A673 (cell line): ENCODE data around the gene FGFR3. TPM values are rescaled to one million over a fixed set of nuclear protein-coding genes. Genes with fewer than 3 reads are reported as not detected.

Experiments used
- BruUV-seq: library from RNA; stranded (reverse); fragments of 400-500 nt; replicated peaks from 2 replicates; lab custom pipeline; 2021; lab: Mats Ljungman, UMichigan
- CTCF ChIA-PET: fragments of 300-600 bp; sonication (Branson Sonifier 250); formaldehyde crosslinking; loops from one replicate; lab custom pipeline; 2022; ENCODE audit warnings: antibody characterized with exemption; lab: Charles Lee
- POLR2A ChIA-PET: fragments of 300-600 bp; sonication (Branson Sonifier 250); formaldehyde crosslinking; loops from one replicate; lab custom pipeline; 2022; ENCODE audit warnings: antibody characterized with exemption; ENCODE audit not compliant: low non-redundant PET; lab: Charles Lee
- DNase-seq: peaks from one replicate; pipeline ENCODE4 v3.0.0-alpha.2; 2015; ENCODE audit warnings: low spot score
- H3K27ac ChIP-seq: fragments of 200-600 bp; sonication (generic); 2 replicates; pipeline ENCODE4 v1.5.1; 2016; ENCODE audit warnings: mixed run types, low read depth, mild to moderate bottlenecking, mixed read lengths, antibody characterized with exemption, low read length; ENCODE audit not compliant: poor library complexity, severe bottlenecking
- H3K27me3 ChIP-seq: fragments of 200-600 bp; sonication (generic); replicated peaks from 2 replicates; pipeline ENCODE4 v1.6.1; 2017; ENCODE audit warnings: mixed run types, low read depth, mild to moderate bottlenecking, mixed read lengths, antibody characterized with exemption, low read length; ENCODE audit not compliant: insufficient read depth, poor library complexity
- H3K36me3 ChIP-seq: fragments of 200-600 bp; sonication (generic); 2 replicates; pipeline ENCODE4 v1.6.1; 2016; ENCODE audit warnings: mixed run types, mild to moderate bottlenecking, mixed read lengths, antibody characterized with exemption, low read length; ENCODE audit not compliant: insufficient read depth, poor library complexity, severe bottlenecking
- H3K4me1 ChIP-seq: fragments of 200-600 bp; sonication (generic); 2 replicates; pipeline ENCODE4 v1.6.1; 2017; ENCODE audit warnings: mixed run types, mild to moderate bottlenecking, mixed read lengths, antibody characterized with exemption, low read length; ENCODE audit not compliant: insufficient read depth, poor library complexity, severe bottlenecking
- H3K4me3 ChIP-seq: fragments of 200-600 bp; sonication (generic); 2 replicates; pipeline ENCODE4 v1.5.1; 2016; ENCODE audit warnings: low read depth, mixed run types, mild to moderate bottlenecking, mixed read lengths, low read length; ENCODE audit not compliant: poor library complexity, severe bottlenecking
- H3K9me3 ChIP-seq: fragments of 200-600 bp; sonication (generic); 2 replicates; pipeline ENCODE4 v1.6.1; 2016; ENCODE audit warnings: mixed run types, low read depth, mild to moderate bottlenecking, mixed read lengths, antibody characterized with exemption, low read length; ENCODE audit not compliant: poor library complexity, severe bottlenecking
- EZH2 ChIP-seq: fragments of 200-600 bp; sonication (generic); IDR thresholded peaks from 2 replicates; pipeline ENCODE4 v1.6.1; 2017; ENCODE audit warnings: borderline replicate concordance, low read depth, mild to moderate bottlenecking, mixed read lengths, antibody characterized with exemption, low read length; ENCODE audit not compliant: poor library complexity, severe bottlenecking
- intact Hi-C: fragments of 100-400 bp; cut with micrococcal nuclease; formaldehyde crosslinking; loops from one replicate; pipeline ENCODE4 v1.10.0; 2022; ENCODE audit not compliant: unreplicated experiment
- total RNA-seq: library from RNA; stranded (reverse); gene quantifications from 2 replicates; pipeline ENCODE4 v1.2.3, GENCODE V29; 2021
- TF ChIP-seq, protein P1 (sequence below): fragments of 300-800, 200-600 bp; sonication (generic); conservative IDR thresholded peaks from 2 replicates; pipeline ENCODE4 v1.5.1; 2017; ENCODE audit warnings: low read depth, mild to moderate bottlenecking, antibody characterized with exemption, low read length, moderate library complexity, mixed read lengths

Gene FGFR3
- total RNA-seq, 1 experiment from 2014 or later = 5.5 TPM

DNA sequence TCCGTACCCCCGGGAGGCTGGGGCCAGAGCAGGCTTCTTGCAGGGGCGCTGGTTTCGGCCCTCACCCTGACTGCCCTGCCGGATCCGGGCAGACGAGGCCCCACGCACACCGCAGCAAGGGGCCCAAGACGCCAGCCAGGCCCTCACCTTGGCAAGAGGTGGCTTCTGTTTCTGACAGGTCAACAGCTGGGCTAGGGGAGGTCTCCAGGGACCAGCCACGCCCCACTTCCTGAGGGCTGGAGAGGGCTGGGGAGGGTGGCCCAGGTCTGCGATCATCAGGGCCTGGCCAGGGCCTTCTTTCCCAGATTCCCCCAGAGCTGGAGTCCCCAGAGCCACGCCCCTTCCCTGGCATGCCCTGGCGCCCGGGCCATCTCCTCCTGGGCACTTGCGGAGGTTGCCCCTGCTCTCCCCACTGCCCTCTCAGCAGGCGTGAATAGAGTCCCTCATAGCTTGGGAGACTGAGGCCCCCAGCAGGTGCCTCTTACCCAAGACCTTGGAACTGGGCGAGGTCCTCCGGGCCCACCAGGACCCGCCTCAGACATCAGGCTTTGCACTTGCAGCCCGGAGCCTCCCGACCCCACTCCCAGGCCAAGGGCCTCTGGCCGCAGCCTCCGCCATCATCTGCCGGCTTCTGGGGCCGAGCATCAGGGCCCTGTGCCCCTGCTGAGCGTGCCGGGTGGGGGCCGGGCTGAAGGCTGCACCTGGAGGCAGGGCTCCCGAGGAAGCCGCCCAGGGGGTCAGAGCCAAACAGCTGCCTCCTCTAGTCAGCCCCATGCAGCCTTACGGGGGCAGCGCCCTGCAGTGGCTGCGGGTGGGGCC lies 6.3 kb upstream of the FGFR3 start:
- POLR2A ChIA-PET = no interaction called here
- Histone ChIP-seq H3K27me3 (no peaks in the 10 kb centered on the region), H3K36me3 (no peaks in the 10 kb centered on the region), H3K9me3 (no peaks in the 10 kb centered on the region), H3K4me3 (no peak overlapping the region), H3K27ac (no peak overlapping the region), H3K4me1 (no peaks in the 10 kb centered on the region)
- CTCF ChIA-PET = no interaction called here
- no TSS peak for BruUV-seq
- DNase-seq = no peak
- intact Hi-C loops = no loop called here
- TF ChIP-seq EZH2 = no peak
- TF ChIP-seq, protein P1, sequence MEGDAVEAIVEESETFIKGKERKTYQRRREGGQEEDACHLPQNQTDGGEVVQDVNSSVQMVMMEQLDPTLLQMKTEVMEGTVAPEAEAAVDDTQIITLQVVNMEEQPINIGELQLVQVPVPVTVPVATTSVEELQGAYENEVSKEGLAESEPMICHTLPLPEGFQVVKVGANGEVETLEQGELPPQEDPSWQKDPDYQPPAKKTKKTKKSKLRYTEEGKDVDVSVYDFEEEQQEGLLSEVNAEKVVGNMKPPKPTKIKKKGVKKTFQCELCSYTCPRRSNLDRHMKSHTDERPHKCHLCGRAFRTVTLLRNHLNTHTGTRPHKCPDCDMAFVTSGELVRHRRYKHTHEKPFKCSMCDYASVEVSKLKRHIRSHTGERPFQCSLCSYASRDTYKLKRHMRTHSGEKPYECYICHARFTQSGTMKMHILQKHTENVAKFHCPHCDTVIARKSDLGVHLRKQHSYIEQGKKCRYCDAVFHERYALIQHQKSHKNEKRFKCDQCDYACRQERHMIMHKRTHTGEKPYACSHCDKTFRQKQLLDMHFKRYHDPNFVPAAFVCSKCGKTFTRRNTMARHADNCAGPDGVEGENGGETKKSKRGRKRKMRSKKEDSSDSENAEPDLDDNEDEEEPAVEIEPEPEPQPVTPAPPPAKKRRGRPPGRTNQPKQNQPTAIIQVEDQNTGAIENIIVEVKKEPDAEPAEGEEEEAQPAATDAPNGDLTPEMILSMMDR = no peak

DNA sequence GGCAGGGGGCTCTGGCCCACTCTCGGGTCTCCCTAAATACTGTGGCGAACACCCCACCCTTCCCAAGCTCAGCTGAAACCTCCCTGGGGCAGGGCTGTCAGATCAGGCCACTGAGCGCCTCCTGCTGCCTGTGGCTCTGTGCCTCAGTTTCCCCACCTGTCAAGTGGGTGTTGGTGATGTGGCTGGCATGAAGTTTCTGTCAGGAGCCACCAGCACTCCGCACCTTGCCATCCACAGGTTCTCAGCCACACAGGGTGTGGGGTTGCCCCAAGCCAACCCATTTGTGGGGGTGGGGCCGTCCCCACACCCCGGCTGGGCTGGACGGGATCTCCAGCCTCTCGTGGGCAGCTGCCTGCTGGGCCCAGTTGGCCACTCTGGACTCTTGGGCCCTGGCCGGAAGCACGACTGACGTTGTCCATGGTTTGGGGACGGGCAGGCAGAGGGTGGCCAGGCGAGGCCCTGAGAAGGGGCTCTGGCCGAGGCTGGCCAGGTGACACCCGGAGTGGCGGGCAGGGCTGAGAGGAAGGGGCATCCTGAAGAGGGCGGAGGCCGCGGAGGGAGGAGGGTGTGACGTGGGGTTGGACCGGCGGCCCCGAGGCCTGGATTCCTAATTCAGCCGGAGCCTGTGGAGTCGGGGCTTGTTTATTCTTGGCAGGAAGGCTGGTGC lies 5.5 kb upstream of the FGFR3 start:
- Histone ChIP-seq H3K36me3 (no peaks in the 10 kb centered on the region), H3K4me1 (no peaks in the 10 kb centered on the region), H3K27me3 (no peaks in the 10 kb centered on the region), H3K9me3 (no peaks in the 10 kb centered on the region), H3K4me3 (no peak overlapping the region), H3K27ac (no peak overlapping the region)
- DNase-seq = no peak
- POLR2A ChIA-PET = interaction anchor here (0.7 kb wide), 1 partner anchor 21 kb away, joined by 5 read pairs; no protein-coding TSS in a partner anchor
- BruUV-seq = no TSS peak
- intact Hi-C loops = no loop called here
- no peak for TF ChIP-seq EZH2
- TF ChIP-seq, protein P1 = no peak
- CTCF ChIA-PET = no interaction called here

DNA sequence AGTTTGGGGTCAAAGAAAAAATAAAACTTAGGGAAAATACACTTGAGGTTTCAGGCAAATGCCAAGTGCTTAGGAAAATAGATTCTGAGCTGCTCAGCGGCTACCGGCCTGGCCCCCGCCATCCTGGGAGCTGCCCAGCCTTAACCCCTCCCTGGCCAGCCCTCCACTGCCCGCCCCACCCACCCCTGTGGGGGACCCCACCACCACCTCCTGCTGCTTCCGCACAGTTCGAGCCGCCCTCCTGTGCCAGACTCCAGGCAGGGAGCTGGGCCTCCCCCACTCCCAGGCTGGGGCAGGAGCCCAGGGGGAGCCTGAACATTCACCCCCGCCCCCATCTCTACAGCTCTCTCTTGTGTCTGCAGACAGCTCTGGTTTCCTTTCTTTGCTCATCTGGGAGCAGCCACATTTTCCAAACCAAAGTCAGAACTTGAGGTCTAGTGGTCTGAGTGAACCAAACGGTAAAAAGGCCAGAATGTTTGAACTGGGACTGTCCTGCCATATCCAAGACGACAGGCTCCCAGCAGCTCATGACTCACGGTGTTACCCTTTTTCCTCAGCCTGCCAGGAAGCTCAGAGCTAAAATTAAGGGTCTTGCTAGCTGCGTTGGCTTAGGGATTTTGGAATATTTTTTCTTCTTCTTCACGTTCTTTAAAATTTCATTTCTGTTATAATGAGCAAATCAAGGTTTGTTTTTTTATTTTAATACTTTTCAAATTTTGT lies 4.7 kb upstream of the FGFR3 start:
- Histone ChIP-seq H3K27me3 (no peaks in the 10 kb centered on the region), H3K4me3 (no peak overlapping the region), H3K9me3 (no peaks in the 10 kb centered on the region), H3K36me3 (no peaks in the 10 kb centered on the region), H3K4me1 (no peaks in the 10 kb centered on the region), H3K27ac (no peak overlapping the region)
- BruUV-seq = no TSS peak
- CTCF ChIA-PET = no interaction called here
- TF ChIP-seq, protein P1 = no peak
- TF ChIP-seq EZH2 = no peak
- POLR2A ChIA-PET = interaction anchor here (0.7 kb wide), 1 partner anchor 20 kb away, joined by 5 read pairs; no protein-coding TSS in a partner anchor
- intact Hi-C loops = no loop called here
- DNase-seq = no peak
